ENCODE results near the gene CDH26. TPM values are rescaled to one million over a fixed set of nuclear protein-coding genes. Genes with fewer than 3 reads are reported as not detected.

The CDH26 gene
- polyA plus RNA-seq, 1 donor from 2014 or later = 0.43 TPM

- Histone ChIP-seq H3K9me2 (ENCODE audit: insufficient read depth, low read length) (no peaks in the 10 kb centered on the region), H3K79me2 (replicated peaks; ENCODE audit: insufficient read depth, low read length) (no peaks in the 10 kb centered on the region), H3K27me3 (ENCODE audit: insufficient read depth, low read depth, low read length) (no peaks in the 10 kb centered on the region), H4K20me1 (ENCODE audit: insufficient read depth) (no peaks in the 10 kb centered on the region), H3F3A (ENCODE audit: insufficient read depth, low read length, poor library complexity, severe bottlenecking) (no peaks in the 10 kb centered on the region), H3K4me2 (ENCODE audit: low read length) (no peak overlapping the region), H3K9me3 (ENCODE audit: low read length) (no peaks in the 10 kb centered on the region), H3K27ac (ENCODE audit: low read length) (no peak overlapping the region), H2AFZ (ENCODE audit: low read depth, low read length) (no peak overlapping the region), H3K4me3 (ENCODE audit: low read length) (no peak overlapping the region), H3K9ac (ENCODE audit: low read length) (no peak overlapping the region), H3K36me3 (ENCODE audit: insufficient read depth, low read length) (no peaks in the 10 kb centered on the region)
- TF ChIP-seq SMC3 (conservative IDR thresholded peaks at IDR 0.05; ENCODE audit: poor library complexity) (no peak), RAD21 (conservative IDR thresholded peaks at IDR 0.05) (no peak), REST (IDR thresholded peaks at IDR 0.05; ENCODE audit: borderline replicate concordance) (no peak), EP300 (conservative IDR thresholded peaks at IDR 0.05; ENCODE audit: poor library complexity, severe bottlenecking) (no peak), TAF1 (IDR thresholded peaks at IDR 0.05; ENCODE audit: low read depth) (no peak), CTCF (IDR thresholded peaks at IDR 0.05; ENCODE audit: poor library complexity, severe bottlenecking) (no peak), EZH2 (IDR thresholded peaks at IDR 0.05; ENCODE audit: borderline replicate concordance, insufficient read depth, low read length, poor library complexity, severe bottlenecking) (no peak), POLR2AphosphoS5 (IDR thresholded peaks at IDR 0.05) (no peak), MXI1 (conservative IDR thresholded peaks at IDR 0.05; ENCODE audit: poor library complexity, severe bottlenecking) (no peak)
Observed at GRCh38 chr20:59985864-59986263, 27.6 kb downstream of the CDH26 start.

GRCh38 chr20:59987135-59987534 lies 28.9 kb downstream of the CDH26 start:
- Histone ChIP-seq H3K36me3 (ENCODE audit: insufficient read depth, low read length) (no peaks in the 10 kb centered on the region), H4K20me1 (ENCODE audit: insufficient read depth) (no peaks in the 10 kb centered on the region), H3K9me2 (ENCODE audit: insufficient read depth, low read length) (no peaks in the 10 kb centered on the region), H3K4me2 (ENCODE audit: low read length) (no peak overlapping the region), H3K9ac (ENCODE audit: low read length) (no peak overlapping the region), H3K9me3 (ENCODE audit: low read length) (no peaks in the 10 kb centered on the region), H2AFZ (ENCODE audit: low read depth, low read length) (no peak overlapping the region), H3K27me3 (ENCODE audit: insufficient read depth, low read depth, low read length) (no peaks in the 10 kb centered on the region), H3K79me2 (replicated peaks; ENCODE audit: insufficient read depth, low read length) (no peaks in the 10 kb centered on the region), H3K27ac (ENCODE audit: low read length) (no peak overlapping the region), H3F3A (ENCODE audit: insufficient read depth, low read length, poor library complexity, severe bottlenecking) (no peaks in the 10 kb centered on the region), H3K4me3 (ENCODE audit: low read length) (no peak overlapping the region)
- TF ChIP-seq CTCF (IDR thresholded peaks at IDR 0.05; ENCODE audit: poor library complexity, severe bottlenecking) (no peak), RAD21 (conservative IDR thresholded peaks at IDR 0.05) (no peak), TAF1 (IDR thresholded peaks at IDR 0.05; ENCODE audit: low read depth) (no peak), SMC3 (conservative IDR thresholded peaks at IDR 0.05; ENCODE audit: poor library complexity) (no peak), REST (IDR thresholded peaks at IDR 0.05; ENCODE audit: borderline replicate concordance) (no peak), POLR2AphosphoS5 (IDR thresholded peaks at IDR 0.05) (no peak), EZH2 (IDR thresholded peaks at IDR 0.05; ENCODE audit: borderline replicate concordance, insufficient read depth, low read length, poor library complexity, severe bottlenecking) (no peak), EP300 (conservative IDR thresholded peaks at IDR 0.05; ENCODE audit: poor library complexity, severe bottlenecking) (no peak), MXI1 (conservative IDR thresholded peaks at IDR 0.05; ENCODE audit: poor library complexity, severe bottlenecking) (no peak)

Data from neural cell (in vitro differentiated cells).